Stimulated activated CD8-positive, alpha-beta memory T cell treated with anti-CD3 and anti-CD28 coated beads, Interleukin-12 subunit alpha, Interleukin-12 subunit beta, amount 100 ng/mL, for 4 hours (primary cell): Measurements from ENCODE around the gene SLC43A1.

Experiments
- DNase-seq: peaks from one replicate; pipeline ENCODE4 v3.0.0-alpha.2; 2020; ENCODE audit warnings: low read depth

The SLC43A1 gene

DNA sequence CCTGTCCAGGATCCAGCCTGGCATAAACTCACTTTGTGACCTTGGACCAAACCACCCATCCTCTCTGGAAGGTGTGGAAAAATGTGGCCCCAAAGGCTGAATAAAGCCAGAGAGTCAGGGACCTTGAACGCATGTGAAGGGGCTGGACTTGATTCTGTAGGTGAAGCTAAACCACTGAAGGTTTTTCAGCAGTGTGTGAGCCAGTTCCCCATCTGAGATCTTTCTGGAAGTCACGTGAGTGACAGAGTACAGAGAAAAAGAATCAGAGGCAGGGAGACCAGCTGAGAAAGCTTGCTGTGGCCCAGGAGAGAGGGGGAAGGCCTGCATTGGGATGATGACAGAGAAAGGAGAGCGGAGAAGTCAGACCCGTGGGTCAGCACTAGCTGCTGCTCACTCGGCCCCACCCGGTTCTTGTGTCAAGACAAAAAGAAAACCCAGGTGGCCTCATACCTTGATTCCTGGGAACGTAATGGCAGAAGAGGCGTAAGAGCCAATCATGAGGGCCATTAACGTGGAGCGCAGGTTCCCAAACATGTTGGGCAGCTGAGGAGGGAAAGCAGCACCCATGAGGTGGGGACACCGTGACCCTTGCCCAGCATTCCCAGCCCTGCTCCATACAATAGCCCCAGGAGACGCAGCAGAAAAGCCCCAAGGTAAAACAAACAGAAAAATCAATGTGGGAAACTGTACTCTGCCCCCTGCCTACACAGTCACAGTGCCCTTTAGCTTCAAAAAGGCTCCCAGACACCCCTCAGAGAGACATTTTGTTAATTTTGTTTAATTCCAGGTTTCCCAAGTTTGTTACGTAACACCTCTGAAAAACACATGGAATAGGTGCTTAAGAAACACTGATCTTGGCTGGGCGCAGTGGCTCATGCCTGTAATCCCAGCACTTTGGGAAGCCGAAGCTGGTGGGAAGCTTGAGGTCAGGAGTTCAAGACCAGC is 17.9 kb downstream of the SLC43A1 start:
- DNase-seq = no peak

DNA sequence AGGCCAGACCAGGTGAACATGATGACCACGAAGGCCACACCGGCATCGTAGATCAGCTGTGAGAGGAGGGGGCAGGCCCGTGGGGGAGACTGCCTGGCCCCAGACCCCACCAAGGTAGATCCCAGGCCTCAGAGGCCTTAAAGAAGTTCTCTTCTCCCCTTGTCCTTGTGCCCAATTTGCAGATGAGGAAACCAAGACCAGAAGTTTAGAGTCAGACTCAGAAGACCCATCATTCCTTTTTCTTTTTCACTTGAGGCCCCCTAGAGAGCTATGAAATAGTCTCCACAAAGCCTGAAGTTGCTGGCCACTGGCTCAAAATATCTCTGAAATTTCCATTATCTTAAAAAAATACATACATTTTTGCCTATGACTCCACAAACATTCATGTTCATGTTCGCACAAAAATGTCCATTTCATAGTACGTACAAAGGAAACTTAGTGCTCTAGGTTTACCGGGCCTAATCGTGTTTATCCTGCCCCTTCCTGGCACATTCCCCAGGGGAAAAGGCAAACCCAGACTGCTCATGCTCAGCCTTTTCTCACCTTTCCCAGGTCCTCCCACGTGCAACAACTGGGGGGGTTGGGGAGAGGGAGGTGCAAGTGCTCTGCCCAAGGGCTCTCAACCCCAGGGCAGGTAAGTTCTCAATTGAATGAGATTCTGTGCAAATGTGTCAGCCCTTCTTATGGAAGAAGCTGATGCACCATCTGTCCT is 19.2 kb downstream of the SLC43A1 start:
- no peak for DNase-seq

DNA sequence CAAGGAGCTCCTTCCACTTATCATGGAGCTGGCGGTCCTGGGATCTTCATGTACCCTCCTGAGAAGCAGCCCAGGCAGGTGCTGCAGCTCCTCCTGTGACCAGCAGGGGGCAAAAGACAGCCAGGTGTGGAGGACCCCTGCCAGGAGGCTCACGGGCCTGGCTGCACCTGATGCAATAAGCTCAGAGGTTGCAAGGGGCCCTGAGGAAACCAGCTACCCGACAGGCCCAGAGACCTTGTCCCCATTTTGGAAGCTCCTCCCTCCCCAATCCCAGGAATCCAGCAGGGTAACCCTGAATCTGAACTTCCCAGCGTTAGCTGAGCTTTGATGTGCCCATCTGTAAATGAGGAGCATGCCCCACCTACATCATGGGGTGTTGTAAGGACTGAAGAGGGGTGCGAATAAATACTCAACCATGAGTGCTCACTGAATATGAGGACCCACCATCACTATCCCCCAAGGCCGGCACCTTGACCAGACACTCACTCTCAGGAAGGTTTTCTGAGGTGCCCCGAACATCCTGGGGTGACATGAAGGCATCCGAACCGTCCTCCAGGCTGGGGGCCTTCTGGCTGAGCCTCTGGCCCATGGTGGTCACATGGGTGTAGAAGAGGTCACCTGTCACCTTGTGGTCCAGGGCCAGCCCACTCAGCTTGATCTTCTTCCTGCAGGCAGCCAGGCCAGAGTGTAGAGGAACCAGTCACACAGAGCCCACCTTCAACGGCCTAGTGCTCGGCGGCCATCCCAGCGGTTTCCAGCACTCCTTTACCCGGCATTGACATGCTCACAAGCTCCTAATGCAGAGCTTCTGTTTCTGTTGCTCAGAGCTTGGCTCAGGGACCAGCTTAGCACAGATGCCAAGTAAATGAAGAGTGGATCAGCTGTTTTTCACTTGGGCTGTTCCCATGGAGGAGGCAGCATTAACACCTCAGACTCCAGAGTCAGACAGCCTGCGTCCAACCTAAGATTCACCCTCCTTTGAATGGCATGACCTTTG is 21.7 kb downstream of the SLC43A1 start:
- peak; percentile 65 for DNase-seq

DNA sequence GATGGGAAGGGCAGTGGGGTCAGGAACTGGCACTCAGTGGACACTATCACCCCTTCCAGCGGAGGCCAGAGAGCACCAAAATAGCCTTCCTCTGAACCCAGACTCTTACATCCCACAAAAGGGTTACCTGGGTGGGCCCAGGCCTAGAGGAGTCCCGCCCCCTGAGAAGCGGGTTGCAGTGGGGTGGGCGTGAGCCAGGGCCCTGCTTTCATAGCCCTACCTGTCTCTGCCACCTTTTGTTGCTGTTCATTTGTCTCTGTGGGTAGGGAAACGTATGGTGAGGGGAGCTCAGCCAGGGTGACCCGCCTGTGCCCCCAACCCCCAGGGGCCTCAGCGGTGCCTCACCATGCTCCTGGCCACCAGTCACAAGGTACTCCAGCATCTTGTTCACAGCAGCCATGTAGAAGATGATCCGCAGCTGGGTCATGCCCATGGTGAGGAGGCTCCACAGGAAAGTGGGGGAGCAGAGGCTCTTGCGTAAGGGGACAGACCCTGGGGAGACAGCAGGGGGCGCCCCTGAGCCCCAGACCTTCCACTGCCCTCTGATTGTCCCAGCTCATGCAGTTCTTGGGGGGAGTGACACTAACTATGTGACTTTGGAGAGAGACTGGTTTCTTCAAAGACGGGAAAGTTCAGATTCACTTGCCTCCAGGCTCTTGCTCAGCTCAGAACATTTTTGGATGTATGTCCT is 24.0 kb downstream of the SLC43A1 start:
- peak; percentile 13 for DNase-seq

DNA sequence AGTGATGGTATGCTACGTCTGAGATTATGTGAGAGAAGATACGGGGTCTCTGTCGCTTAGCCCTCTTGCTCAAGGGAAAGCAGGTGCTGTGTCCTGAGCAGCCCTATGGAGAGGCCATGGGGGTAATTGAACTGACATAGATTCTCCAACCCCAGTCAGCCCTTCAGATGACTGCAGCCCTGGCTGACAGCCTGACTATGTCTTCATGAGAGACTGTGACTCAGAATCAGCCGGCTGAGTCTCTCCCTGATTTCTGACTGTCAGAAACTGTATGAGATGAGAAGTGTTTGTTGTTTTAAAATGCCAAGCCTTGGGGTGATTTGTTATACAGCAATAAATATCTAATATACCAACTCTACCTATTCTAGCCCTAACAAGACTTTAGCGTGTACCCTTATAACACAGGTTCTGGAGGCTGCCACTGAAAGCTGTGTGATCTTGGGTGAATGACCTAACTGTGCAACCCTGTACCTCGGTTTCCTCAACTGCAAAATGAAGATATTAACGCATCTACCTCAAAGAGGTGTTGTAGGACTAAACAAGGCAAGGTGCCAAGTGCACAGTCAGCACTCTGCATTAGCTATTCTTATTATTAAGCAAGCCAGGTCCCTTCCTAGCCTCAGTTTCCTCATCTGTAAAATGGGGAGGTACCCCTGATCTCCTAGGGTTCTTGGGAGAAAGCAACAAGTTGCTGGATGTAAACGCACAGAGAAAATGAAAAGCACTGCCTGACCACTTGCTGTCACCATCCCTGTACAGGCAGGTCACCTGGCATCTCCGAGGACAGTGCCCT is 24.9 kb downstream of the SLC43A1 start:
- no peak for DNase-seq

DNA sequence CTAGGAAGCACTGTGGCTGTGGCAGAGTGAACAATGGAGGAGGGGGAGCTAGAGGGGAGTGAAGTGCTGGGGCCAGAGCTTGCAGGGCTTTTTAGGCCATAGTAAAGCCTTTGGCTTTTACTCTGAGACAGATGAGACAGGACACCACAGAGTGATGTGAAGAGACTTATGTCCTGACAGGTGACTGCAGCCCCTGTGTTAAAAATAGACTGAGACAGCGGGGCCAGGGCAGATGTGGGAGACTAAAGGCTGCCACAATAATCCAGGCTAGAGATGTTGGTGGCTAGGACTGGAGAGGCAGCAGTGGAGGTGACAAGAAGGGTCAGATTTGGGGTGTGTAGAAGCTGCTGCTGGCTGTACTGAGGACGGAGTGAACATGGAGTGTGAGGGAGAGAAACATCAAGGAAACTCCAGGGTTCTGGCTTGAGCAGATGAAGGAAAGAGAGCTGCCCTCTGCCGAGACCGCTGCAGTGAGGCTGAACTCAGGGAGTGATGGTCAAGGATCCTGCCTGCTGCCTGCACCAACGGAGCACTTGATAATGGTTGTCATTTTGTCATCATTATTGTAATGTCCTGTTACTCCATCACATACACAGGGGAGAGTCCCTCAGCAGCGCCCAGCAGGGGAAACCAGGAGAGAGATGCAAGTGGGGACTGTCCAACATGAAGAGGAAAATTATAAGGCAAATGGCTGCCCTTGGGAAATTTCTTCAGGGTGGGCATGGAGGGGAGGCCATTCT is 27.4 kb downstream of the SLC43A1 start:
- DNase-seq = no peak

DNA sequence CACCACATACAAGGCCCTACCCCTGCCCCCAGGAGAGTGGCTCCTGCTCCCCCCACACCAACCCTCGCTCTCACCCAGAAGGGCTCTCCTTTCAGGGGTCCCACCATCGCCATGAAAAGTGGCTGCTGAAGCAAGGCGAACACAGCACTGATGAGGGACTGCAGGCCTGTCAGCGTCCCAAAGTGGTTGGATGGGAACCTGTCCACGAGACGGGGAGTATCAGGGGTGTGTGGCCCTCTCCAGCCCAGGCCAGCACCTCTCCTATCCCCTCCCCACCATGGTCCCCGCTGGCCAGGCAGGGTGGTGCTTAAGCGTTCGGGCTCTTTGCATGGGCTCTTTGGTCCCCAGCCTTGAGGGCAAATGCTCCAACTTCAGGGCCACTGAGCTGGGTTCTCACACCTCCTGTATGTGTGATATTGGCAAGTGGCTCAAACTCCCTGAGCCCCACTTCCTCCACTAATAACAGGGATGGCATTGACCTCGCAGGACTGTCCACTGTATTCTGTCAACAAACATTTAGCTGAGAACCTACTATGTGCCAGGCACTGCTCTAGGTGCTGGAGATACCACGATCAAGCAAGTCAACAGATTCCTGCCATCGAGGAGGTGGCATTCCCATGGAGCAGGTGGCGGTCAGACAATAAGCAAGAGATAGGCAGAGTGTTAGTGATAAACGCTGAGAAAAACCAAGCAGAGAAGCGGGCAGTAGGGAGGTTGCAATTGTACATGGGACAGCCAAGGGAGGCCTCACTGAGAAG is 28.3 kb downstream of the SLC43A1 start:
- no peak for DNase-seq

DNA sequence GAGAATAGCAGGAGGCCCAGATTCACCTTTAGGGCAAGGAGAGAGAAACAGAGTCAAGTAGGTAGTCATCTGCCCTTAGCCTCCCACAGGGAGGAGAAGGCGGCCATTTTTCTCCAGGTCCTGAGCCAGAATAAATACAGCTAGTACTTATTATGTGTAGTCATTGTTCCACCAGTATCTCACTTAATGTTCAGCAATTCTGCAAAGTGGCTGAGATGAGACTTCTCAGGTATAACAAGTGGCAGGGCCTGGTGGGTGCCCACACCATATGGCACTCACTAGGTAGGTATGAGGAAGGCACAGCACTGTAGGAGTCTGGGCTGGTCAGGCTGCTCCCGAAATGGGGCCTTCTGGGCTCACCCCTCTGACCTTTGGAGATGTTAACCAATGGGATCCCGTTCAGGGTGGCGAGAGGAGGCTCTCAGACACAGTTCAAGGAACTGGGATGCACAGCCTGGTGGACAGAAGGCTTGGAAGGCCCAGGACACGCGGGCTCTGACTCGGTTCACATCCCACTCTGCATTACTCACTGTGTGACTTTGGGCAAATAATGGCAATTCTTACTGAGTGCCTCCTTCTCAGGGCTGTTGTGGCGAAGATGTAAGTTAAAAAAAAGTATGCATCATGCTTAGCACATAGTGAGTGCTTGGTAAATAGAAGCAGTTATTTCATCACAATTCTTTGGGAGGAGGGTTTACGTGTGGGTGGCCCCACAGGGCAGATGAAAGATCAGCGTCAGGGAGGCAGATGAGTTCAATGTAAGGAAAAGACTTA is 30.1 kb downstream of the SLC43A1 start:
- no peak for DNase-seq

DNA sequence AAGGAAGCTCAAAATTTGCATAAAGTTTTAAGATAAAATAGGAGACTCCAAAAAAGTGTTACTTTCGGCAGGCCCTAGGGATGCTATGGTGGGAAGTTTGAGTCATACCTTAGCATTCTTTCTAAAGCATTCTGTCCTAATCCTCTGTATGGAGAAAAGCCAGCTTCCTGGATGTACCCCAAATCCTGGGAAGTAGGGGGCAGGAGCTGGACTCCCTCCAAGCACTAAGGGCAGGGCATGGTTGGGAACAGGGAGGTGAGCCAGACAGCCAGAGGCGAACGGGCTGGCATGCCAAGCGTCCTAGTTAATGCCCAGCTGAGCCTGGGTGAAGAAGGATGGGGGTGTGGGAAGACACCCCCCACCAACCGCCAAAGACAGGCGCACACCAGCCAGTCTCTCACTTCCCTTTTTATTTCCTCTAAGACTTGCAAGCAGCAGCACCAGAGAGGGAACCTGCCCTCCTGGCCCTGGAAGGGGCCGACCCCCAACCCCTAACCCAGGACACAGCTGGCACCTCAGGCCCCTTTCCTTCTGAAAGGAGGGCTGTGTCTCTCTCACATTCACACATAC is 31.3 kb downstream of the SLC43A1 start:
- DNase-seq = no peak

DNA sequence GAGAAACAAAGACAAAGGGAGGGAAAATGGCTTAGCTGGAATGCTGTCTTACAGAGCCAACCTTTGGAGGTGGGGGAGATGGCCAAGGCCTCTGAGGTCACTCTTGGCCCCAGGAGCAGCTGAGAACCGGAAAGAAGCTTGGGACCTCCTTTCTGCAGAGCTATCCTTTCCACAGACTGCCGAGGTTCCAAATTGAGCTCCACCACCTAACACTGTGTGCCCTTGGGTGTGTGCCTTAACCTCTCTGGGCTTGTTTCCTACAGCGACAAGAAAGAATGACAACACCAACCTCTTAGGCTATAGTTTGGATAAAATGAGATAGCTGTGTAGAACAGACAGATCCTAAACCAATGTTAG is 32.0 kb downstream of the SLC43A1 start:
- no peak for DNase-seq

DNA sequence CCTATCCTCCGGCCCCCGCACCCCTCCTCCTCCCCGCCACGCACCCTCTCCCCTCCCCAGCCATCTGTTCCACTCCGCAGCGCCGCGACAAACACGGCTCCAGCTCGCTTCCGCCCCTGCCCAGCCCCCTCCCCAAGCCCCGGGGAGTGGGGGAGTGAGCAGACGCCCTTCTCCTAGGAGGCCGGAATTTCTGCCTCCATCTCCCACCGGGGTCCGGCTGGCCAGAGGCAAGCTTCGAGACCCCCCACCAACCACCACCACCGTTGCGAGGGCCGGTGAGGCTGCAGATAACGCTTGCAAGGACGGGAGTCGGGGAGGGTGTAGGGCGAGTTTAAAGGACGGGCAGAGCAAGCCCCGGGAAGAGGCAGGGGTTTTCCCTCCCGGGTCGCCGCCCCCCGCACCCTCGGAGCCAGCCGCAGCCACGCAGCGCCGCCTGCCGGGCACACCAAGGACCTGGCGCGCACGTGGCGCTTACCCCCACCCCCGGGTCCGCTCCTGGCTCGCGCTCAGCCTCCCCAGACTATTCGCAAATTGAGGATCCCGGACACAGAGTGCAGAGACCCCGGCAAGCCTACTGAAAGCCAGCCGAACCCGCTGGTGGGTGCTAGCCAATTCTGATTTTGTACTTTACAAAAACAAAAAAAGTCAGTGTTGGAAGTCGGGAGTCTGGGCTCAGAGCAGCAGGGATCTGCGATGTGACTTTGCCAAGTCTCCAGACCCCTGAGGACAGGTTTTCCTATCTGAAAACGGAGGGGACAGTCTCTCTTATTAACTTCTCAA is 32.5 kb downstream of the SLC43A1 start:
- peak; percentile 58 for DNase-seq

DNA sequence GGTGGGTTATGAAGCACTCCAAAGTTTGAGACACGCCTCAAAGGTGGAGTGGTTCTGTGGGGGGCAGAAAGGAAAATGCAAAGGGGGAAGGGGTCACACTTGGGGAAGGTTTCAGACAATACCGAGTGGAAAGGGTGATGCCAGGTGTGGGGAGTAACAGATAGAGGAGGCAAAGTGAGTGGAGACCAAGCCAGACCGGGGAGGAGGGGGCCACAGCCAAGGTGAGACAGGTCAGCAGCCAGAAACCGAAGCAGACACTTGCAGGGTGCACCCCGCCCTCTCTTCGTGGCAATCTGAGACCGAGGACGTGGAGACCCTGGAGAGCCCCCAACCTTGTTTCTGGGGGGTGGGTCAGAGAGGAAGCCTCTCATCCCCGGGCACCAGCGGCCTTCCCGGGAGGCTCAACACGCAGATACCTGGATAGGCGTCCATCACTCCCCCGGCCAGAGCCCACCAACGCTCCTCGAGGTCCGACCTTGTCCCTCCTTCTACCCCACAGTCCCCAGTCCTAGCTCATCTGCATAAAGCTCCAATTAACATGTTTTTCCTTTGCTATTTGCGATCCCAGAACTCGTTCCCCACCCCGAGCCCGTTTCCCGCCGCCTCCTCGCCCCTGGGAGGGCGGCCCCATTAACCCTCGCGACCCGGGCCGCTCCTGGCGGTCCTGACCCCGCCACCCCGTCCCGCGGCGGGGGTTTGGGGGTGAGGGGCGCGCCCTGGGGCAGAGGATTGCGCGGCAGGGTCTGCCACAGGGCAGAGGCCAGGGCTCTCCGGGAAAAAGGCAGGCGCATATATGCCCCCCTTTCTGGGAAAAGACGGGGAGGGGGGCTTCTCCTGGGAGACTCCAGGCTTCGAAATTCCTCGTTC is 33.4 kb downstream of the SLC43A1 start:
- DNase-seq = no peak

DNA sequence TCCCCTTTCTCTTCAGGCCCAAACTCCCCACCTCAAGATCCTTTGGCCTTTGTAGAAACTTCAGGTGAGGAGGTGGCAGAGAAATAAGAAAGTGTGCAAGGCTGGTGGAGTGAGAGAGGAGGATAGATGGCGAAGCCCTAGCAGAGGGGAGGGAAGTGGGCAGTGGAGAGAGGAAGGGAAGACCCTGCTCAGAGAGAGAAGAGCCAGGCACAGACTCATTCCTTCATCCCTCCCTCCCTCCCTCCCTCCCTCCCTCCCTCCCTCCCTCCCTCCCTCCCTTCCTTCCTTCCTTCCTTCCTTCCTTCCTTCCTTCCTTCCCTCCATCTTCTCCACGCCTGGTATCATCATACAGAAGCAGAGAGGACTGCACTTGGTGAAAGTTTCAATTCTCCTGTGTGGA is 34.2 kb downstream of the SLC43A1 start:
- no peak for DNase-seq

DNA sequence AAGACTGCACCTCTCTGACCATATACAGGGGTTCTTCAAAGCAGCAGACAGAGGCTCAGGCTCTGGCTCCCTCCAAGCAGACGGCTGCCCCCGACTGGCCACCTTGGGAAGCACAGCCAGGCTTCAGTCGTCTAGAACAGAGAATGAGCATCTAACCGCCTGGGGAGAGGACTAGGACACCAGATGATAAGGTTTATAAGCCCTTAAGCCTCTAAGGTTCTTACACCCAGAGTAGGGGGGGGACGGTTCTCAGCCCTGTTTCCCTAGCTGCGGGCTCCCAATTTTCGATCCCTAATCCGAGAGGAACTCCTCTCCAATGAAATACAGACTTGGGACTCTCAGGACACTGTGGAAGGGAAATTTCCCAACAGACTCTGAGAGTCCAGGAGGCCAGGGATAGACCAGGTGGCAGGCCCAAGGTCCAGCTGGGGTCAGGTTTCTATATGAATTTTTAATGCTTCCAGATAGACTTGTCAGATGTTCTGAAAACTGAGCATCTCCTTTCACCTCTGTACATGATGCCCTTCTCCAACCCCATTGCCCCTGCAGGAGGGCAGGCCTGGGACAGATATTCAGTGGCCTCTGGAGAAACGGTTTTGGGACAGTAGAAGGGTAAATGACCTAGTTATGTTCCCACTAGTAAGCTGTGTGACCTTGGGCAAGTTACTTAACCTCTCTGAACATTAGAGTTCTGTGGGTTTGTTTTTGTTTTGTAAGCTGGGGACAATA is 34.9 kb downstream of the SLC43A1 start:
- peak; percentile 43 for DNase-seq

DNA sequence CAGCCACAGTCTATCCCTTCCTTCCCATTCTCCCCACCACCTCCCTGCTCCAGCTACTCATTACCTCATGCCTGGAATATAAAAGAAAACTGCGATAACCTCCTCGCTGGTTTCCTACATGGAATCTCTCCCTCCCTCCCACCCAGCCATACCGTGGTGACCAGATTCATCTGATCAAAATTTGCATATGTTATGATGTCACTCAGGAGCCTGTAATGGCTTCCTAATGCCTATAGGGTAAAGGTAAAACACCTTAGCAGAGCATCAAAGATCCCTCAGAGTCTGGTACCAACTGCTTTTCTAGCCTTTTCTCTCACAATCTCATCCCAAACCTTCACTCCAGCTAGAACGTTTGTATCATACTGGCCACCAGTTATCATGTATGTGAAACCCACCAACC is 35.6 kb downstream of the SLC43A1 start:
- no peak for DNase-seq
